Activated CD4-positive, CD25-positive, alpha-beta regulatory T cell (primary cell): Measurements from ENCODE around the gene CMKLR1.

Experiments
- DNase-seq, 4 experiments: peaks; one replicate each; lab custom pipeline; 2025; lab: John Stamatoyannopoulos, UW

Gene CMKLR1

DNA sequence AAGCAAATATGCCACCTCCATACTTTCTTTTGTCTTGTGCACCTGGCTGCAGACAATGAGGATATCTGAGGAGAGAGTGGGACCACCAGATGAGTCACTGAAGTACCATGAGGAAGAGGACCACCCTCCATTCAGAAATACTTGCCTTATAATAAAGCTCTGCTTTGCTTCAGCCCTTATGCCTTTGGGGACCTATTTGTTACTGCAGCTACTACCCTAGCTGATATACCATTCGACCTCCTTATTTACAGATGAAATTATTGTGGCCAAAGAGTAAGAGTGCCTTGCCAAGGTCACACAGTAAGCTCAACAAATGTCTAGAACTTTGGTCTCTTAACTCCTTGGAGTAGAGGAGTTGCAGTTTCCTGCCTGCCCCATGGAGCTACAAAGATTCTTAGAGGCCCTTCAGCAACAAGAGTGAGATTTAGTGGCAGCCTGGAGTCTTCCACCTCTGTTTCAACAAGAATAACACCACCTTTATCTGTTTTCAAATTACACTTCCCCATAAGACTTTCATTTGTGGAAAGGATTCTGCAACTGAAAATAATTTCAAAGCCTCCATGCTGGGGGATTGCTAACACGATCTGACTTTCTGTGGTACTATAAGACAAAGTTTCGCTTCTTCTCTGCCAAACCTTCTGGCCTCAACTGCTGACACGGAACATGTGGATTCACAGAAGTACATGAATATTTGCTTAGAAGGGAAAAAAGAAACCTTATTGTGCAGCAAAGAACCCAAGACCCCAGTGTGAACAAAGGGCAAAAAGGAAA is 3.6 kb downstream of the CMKLR1 start:
- DNase-seq: no peak

DNA sequence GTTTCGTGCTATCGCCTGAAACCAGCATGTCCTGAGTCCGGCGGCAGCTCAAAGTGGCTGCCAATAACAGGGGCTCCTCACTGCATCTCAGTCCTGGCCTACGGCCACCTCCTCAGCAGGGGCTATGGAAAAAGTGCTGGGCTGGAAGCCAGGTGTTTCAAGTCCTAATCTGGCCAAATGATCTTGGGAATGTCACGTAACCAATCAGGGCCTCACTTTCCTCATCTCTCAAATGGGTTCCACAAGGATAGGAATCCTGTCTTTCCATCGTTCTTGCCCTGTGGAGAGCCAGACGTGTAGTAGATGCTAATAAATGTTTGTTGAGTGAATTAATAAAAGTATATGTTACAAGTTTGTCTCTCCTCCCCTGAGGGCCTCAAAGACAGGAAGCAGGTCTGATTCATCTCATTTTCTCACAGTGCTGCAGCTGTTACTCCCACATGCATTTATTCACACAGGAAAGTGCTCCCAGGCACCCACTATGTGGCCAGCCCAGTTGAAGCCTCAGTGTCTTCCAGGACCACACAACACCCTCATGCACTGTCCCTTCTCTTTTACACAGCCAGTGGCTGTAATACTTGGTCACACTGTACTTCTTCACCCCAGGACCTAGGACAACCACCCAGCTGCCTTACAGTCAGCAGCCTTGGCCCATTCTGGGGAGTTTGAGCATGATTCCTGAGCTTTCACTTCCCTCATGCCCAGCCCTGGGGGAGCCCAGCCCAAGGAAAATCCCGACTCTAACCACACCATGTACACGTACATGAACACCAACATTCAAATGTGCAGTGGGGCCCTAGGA is 5.0 kb downstream of the CMKLR1 start:
- DNase-seq: no peak

DNA sequence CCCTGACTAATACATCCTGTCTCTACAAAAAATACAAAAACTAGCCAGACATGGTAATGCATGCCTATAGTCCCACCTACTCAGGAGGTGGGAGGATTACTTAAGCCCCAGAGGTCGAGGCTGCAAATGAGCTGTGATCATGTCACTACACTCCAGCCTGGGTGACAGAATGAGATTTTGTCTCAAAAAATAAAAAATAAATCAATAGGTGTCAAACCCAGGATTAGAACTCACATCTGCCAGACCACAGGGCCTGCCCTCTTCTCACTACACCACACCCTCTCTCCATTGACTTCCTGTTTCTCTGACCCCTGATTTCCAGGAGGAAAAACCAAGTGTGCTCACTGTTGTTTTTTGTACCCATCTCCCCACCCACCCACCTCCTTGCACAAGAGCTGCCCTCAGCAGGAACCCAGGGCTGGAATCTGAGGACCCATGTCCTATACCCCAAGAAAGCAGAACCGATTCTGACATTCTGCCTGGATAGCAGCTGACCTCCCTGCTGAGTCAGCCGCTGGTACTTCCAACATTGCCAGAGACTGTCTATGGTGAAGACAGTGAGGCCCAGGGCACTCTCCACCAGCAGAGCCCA is 6.2 kb downstream of the CMKLR1 start:
- DNase-seq: no peak

DNA sequence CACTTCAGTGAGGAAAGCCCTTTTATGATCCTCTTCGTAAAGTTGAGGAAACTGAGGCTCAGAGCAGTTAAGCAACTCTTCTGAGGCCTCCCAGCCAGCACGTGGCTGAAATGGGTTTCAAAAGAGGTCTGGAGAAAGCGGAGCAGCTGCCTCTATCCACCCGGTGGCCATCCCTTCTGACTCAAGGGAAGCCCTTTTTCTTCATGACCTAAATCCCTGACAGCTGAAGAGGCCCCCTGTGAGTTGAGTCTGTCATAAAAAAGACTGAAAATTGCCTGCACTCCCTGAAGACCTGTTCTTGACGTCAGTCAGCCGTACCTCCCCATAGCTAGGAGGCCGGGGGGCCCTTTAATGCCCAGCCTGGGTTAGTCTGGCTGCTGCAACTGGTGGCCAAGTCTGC is 10.7 kb downstream of the CMKLR1 start:
- DNase-seq: no peak

DNA sequence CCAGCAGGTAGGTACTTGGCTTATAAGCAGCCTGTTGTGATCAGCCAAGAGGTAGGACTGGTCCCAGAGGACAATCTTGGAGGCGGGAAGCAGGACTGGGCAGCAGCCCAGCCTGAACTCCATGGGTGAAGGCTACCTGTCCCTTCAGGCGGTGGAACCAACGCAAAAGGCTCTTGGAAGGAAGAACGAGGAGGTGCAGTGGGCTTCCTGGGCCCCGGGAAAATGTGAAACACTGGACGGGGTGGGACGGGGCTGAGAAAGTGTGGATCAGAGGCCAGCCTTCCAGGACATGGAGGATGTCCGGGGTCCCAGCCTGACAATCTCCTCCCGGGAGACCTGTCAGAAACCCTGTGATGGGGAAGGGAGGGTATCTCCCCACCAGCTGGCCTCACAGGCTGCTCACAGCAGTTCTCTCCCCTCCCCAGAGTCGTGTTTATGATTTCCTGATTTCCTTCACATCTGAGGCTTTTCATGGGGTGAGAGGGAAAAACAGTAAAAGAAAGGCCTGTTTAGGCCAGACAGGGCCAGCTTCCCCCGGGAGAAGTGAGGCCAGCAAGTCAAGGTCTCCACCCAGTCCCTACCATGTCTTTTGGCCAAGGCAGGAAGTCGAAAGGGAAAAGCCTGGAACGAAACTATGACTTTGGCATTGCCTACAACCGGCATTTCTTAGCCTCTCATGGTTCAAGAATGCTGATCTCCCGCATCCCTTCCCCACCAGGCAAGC is 11.3 kb downstream of the CMKLR1 start:
- no peak for DNase-seq

DNA sequence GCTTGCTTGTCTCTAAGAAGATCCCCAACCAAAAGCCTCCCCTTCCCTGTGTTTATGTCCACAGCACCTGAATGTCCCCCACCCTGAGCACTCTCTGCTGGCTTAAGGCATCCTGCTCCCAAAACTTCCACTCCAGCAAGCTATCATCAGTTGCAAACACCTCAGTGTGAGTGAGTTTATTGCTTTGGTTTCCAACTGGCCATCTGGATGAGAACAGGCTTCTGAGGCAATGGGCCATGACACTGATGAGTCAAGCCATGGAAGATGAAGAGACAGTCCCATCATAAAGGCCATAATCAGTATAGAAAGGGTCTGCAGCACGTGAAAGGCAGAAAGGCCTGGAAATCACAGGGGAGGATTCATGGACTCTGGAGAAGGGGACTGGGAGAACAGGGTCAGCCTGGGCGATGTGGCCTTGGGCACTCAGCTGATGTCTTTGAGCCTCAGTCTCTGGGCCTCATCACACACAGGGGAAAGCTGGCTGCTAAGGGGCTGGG is 12.8 kb downstream of the CMKLR1 start:
- no peak for DNase-seq

- no peak for DNase-seq
These were observed 13.6 kb downstream of the CMKLR1 start for GRCh38 chr12:108325549-108325948.

DNA sequence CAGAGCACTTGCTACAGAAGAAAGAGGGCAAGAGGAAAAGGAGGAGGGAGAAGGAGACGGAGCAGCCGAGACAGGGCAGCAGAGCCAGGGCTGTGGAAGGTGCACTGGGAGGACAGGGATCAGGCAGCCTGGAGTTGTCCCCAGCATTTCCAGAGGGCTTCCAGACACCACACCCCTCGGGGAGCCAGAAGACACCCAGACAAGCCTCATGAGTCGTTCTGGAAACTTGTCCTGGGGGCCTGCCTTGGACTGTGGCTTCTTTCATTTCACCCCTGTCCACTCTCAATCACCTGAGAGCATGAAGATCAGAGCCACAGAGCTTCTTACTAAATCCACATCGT is 14.1 kb downstream of the CMKLR1 start:
- DNase-seq: no peak

DNA sequence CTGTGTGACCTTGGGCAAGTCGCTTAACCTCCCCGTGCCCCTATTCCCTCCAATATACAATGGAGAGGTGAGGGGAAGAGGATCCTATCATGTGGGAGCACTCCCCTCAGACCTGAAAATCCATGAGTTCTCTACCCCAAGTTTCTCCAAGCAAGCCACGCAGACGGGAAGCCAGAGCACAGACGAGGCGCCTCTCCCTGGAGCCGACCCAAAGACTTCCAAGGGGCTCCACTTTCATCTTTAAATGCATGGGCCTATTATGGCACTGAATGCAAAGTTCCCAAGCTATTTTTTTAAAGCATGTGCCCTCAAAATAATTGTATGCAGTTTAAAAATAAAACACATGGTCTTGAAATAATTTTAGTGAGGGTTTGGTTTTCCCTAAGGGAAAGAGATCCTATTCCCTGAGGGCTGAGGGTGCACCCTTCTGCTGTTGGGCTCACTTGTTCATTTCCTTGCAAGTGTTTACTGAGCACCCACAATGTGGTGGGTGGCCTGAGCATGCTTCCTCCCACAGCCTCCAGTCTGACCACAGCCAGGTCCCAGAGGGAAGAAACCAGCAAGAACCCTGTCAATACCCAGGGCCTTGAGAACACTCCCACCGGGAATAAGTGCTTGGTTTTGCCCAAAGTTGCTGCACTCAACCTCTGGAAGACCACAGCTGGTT is 14.6 kb downstream of the CMKLR1 start:
- DNase-seq: no peak

- DNase-seq: no peak
These were observed 15.5 kb downstream of the CMKLR1 start for GRCh38 chr12:108323581-108323980.

DNA sequence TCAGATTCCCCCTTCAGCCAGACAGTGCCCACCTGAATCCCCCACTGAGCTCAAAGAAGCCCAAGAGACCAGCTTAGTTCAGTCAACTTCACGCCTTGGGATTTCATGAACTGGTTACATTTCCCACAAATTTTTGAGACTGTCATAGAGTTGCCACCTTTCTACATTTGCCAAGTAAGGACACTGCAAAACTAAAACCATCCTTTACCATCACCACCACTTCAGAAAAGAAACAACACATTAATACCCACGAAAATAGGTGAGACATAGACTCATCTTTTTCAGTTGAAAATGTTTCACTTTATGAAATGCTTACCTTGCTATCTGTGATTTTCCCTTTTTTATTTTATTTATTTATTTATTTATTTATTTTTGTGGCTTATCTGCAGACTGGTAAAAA is 16.1 kb downstream of the CMKLR1 start:
- no peak for DNase-seq

GRCh38 chr12:108321688-108322087 is 17.4 kb downstream of the CMKLR1 start:
- DNase-seq: no peak

GRCh38 chr12:108320507-108321293 is 18.4 kb downstream of the CMKLR1 start:
- DNase-seq: no peak

GRCh38 chr12:108319277-108320234 is 19.6 kb downstream of the CMKLR1 start:
- DNase-seq: no peak

DNA sequence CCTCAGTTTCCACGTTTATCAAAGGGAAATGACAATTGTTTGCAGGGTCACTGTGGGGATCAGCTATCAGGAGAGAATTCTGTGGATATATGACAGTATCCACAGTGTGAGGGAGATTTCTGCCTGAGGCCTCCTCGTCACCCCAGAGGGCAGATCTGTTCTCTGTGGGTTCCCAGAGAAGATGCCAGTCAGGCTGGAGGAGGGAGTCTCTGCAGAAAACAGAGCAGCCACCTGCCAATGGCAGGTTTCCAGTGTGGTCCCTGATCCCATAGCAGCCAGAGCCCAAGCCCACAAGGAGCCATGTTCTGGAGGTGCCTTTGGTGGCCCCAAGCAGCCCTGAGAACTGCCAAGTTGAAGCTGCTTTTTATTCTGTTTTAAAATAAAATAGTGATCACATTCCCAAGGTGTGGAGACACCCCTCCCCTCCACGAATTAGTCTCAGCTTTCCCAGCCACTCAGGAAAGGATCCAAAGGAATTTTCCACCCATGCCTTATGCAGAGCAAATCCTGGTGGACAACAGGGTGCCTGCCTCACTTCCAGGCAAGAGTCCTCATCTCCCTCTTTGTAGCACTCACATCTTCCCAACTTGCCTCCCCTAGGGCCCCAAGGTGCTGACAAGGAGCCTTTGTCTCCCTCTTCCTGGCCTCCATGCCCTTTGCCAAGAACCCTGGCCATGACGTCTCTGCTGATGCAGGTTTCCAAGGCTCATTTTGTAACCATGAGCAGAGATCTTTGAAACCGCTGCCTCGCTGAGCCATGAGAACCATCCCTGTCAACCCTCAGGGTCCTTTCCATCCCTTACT is 20.4 kb downstream of the CMKLR1 start:
- DNase-seq: no peak

DNA sequence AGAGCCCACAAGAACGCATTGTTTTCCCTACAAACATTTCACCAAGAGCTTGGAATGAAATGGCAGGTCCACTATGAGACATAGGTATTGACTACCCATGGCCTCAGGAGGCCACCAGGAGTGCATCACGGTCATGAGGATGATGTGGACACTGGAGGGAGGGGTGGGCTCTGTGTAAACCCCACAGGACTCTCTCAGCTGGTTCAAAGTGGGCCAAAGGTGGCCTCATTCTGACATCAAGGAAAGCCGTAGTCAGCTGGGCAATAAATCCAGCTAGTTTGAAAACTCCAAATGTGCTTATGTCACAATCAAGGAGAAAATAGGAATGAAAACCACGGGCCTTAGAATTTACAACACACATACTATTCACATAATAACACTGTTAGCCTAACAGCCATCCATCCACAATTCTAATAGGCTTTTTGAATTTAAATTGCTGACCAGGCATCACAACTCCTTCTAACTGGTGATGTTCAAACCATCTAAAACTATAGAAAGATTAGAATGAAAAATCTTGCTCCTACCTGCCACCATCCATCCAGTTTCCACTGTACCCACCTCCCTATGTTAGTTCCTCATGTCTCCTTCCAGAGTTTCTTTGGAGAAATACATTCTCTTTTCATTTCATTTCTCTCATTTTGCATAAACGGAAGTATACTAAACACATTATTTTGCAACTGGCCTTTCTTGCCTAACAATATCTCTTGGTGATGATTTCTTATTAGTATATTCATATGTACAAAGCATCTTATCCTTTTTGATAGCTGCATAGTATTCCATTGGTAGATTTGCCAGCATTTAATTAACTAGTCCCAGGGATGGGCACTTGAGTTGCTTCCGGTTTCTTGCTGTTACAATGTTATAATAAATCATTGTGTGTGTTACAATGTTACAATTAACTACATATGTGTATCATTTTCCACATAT is 21.5 kb downstream of the CMKLR1 start:
- DNase-seq: no peak

- no peak for DNase-seq
These were observed 22.7 kb downstream of the CMKLR1 start for GRCh38 chr12:108316176-108317086.
